OCI-LY1 (cell line): ENCODE results near the gene INSM1.

ENCODE experiments used
- H2AFZ ChIP-seq: fragments of 200-600 bp; sonication (generic), shearing (Covaris generic); 2 replicates; pipeline ENCODE4 v1.6.0; 2014; ENCODE audit warnings: antibody characterized with exemption, mild to moderate bottlenecking, low read length
- H3F3A ChIP-seq: fragments of 200-600 bp; sonication (generic), shearing (Covaris generic); 2 replicates; pipeline ENCODE4 v1.6.0; 2014; ENCODE audit warnings: mild to moderate bottlenecking, antibody characterized with exemption, low read length, moderate library complexity; ENCODE audit not compliant: insufficient read depth
- H3K27ac ChIP-seq: fragments of 200-600 bp; sonication (generic); 2 replicates; pipeline ENCODE4 v1.5.1; 2014; ENCODE audit warnings: low read length, mixed run types, mild to moderate bottlenecking, low read depth; ENCODE audit not compliant: poor library complexity, severe bottlenecking
- H3K27me3 ChIP-seq: fragments of 200-600 bp; sonication (generic); 2 replicates; pipeline ENCODE4 v1.6.0; 2014; ENCODE audit warnings: antibody characterized with exemption, mild to moderate bottlenecking, low read length, moderate library complexity; ENCODE audit not compliant: insufficient read depth
- H3K36me3 ChIP-seq: fragments of 200-600 bp; sonication (generic); 2 replicates; pipeline ENCODE4 v1.6.1; 2014; ENCODE audit warnings: mild to moderate bottlenecking, antibody characterized with exemption, low read length, moderate library complexity, mixed read lengths; ENCODE audit not compliant: insufficient read depth
- H3K4me1 ChIP-seq: fragments of 200-600 bp; sonication (generic); 2 replicates; pipeline ENCODE4 v1.5.1; 2014; ENCODE audit warnings: mild to moderate bottlenecking, low read length, moderate library complexity; ENCODE audit not compliant: insufficient read depth, severe bottlenecking
- H3K4me2 ChIP-seq: fragments of 200-600 bp; sonication (generic), shearing (Covaris generic); 2 replicates; pipeline ENCODE4 v1.6.1; 2014; ENCODE audit warnings: low read length
- H3K4me3 ChIP-seq: fragments of 200-600 bp; sonication (generic); 2 replicates; pipeline ENCODE4 v1.5.1; 2014; ENCODE audit warnings: low read length, low read depth, mild to moderate bottlenecking, mixed read lengths; ENCODE audit not compliant: poor library complexity, severe bottlenecking
- H3K79me2 ChIP-seq: fragments of 200-600 bp; shearing (Covaris generic); 2 replicates; pipeline ENCODE4 v1.6.1; 2016; ENCODE audit warnings: mixed run types, low read length, mixed read lengths; ENCODE audit not compliant: insufficient read depth
- H3K9ac ChIP-seq: fragments of 200-600 bp; sonication (generic), shearing (Covaris generic); 2 replicates; pipeline ENCODE4 v1.6.1; 2014; ENCODE audit warnings: mild to moderate bottlenecking, low read length, mixed read lengths
- H3K9me2 ChIP-seq: fragments of 200-600 bp; sonication (generic), shearing (Covaris generic); 2 replicates; pipeline ENCODE4 v1.6.1; 2014; ENCODE audit warnings: low read depth, mild to moderate bottlenecking, low read length, mixed read lengths
- H3K9me3 ChIP-seq: fragments of 200-600 bp; shearing (Covaris generic); 2 replicates; pipeline ENCODE4 v1.6.1; 2014; ENCODE audit warnings: low read length, mixed read lengths
- H4K20me1 ChIP-seq: fragments of 200-600 bp; sonication (generic), shearing (Covaris generic); 2 replicates; pipeline ENCODE4 v1.6.0; 2016; ENCODE audit warnings: mild to moderate bottlenecking, low read length; ENCODE audit not compliant: insufficient read depth
- EZH2 ChIP-seq: fragments of 200-600 bp; sonication (generic), shearing (Covaris generic); IDR thresholded peaks from 2 replicates; pipeline ENCODE4 v1.8.0; 2017; ENCODE audit warnings: borderline replicate concordance, mixed run types, mild to moderate bottlenecking, antibody characterized with exemption, low read length, moderate library complexity, mixed read lengths
- TF ChIP-seq, protein P1 (sequence below): fragments of 200-600 bp; sonication (generic), shearing (Covaris generic); IDR thresholded peaks from 2 replicates; pipeline ENCODE4 v1.5.1; 2017; ENCODE audit warnings: mild to moderate bottlenecking, antibody characterized with exemption, low read length, moderate library complexity, mixed read lengths

INSM1 gene

DNA sequence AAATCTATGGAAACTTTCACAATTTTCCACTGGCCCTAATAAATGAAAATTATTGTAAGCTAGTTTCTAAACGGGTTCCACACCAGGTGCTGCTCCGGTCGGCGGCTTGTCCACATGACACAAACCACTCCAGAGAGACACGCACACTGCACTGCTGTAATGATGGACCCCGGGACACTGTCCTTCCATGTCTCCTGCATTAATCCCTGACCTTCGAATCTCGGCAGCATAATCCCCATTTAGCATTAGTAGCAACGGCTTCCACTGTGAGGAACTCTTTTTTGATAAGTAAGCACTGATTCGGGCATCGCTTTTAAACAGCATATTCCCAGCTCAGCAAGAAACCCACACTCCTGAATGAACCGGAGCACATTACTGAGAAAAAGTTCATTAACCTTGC lies 43.5 kb downstream of the INSM1 start:
- Histone ChIP-seq H3K27ac (no peak overlapping the region), H3F3A (no peaks in the 10 kb centered on the region), H3K9ac (no peak overlapping the region), H4K20me1 (no peaks in the 10 kb centered on the region), H3K4me3 (no peak overlapping the region), H3K79me2 (no peaks in the 10 kb centered on the region), H3K36me3 (no peaks in the 10 kb centered on the region), H3K9me2 (no peaks in the 10 kb centered on the region), H3K27me3 (no peaks in the 10 kb centered on the region), H3K4me1 (no peaks in the 10 kb centered on the region), H3K9me3 (no peaks in the 10 kb centered on the region), H3K4me2 (no peak overlapping the region), H2AFZ (no peak overlapping the region)
- TF ChIP-seq, protein P1, sequence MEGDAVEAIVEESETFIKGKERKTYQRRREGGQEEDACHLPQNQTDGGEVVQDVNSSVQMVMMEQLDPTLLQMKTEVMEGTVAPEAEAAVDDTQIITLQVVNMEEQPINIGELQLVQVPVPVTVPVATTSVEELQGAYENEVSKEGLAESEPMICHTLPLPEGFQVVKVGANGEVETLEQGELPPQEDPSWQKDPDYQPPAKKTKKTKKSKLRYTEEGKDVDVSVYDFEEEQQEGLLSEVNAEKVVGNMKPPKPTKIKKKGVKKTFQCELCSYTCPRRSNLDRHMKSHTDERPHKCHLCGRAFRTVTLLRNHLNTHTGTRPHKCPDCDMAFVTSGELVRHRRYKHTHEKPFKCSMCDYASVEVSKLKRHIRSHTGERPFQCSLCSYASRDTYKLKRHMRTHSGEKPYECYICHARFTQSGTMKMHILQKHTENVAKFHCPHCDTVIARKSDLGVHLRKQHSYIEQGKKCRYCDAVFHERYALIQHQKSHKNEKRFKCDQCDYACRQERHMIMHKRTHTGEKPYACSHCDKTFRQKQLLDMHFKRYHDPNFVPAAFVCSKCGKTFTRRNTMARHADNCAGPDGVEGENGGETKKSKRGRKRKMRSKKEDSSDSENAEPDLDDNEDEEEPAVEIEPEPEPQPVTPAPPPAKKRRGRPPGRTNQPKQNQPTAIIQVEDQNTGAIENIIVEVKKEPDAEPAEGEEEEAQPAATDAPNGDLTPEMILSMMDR: no peak
- TF ChIP-seq EZH2: no peak

DNA sequence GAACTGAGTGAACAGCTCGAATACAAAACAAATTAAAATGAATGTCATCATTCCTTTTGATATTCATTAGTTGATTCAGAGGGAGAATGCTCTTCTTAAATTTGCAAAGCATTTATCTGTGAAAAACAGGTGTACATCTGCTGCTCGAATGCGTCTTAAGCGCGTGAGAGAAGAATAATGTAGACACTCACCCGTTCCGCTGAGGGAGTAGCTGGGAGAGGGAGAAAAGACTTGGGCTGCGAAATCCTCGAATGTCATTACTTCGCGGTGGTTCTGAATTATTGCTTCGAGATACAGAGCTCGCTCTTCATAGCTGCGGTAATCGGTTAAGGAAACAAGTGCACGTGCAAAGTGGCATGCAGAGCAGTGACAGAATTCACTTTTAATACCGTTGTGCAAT lies 43.9 kb downstream of the INSM1 start:
- Histone ChIP-seq H3K36me3 (no peaks in the 10 kb centered on the region), H3K9me3 (no peaks in the 10 kb centered on the region), H3K4me1 (no peaks in the 10 kb centered on the region), H4K20me1 (no peaks in the 10 kb centered on the region), H3K79me2 (no peaks in the 10 kb centered on the region), H2AFZ (no peak overlapping the region), H3K9me2 (no peaks in the 10 kb centered on the region), H3F3A (no peaks in the 10 kb centered on the region), H3K27ac (no peak overlapping the region), H3K27me3 (no peaks in the 10 kb centered on the region), H3K9ac (no peak overlapping the region), H3K4me3 (no peak overlapping the region), H3K4me2 (no peak overlapping the region)
- no peak for TF ChIP-seq EZH2
- TF ChIP-seq, protein P1: no peak

DNA sequence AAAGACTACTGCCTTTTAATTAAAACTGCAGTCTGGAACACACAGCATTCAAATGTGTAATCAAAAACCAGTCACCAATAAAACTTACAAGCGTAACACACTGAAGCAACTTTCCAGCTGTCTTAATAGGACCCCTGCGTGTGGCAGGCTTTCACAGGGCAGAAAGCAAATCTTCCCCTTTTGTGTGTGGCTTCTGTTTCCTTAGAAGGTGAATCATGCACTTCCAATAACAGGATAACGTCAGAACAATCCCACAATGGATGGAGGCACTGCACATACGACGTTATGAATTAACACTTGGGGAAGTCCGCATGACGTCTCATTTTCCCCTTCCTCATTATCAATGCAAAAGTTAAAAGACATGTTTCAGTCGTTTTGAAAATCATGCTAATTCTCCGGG lies 44.8 kb downstream of the INSM1 start:
- Histone ChIP-seq H3K4me3 (no peak overlapping the region), H4K20me1 (no peaks in the 10 kb centered on the region), H3K79me2 (no peaks in the 10 kb centered on the region), H3K9ac (no peak overlapping the region), H3K9me2 (no peaks in the 10 kb centered on the region), H3K4me1 (no peaks in the 10 kb centered on the region), H3K27me3 (no peaks in the 10 kb centered on the region), H3K27ac (no peak overlapping the region), H3K4me2 (no peak overlapping the region), H2AFZ (no peak overlapping the region), H3K36me3 (no peaks in the 10 kb centered on the region), H3F3A (no peaks in the 10 kb centered on the region), H3K9me3 (no peaks in the 10 kb centered on the region)
- no peak for TF ChIP-seq EZH2
- TF ChIP-seq, protein P1: no peak
